PC-9 (cell line): Measurements from ENCODE around the gene EHD2. TPM values are rescaled to one million over a fixed set of nuclear protein-coding genes. Genes with fewer than 3 reads are reported as not detected.

Experiments used
- BruUV-seq: library from RNA; stranded (reverse); fragments of 400-500 nt; replicated peaks from 2 replicates; lab custom pipeline; 2021; lab: Mats Ljungman, UMichigan
- CTCF ChIA-PET: fragments of 300-600 bp; sonication (Branson Sonifier 250); formaldehyde crosslinking; loops from one replicate; lab custom pipeline; 2022; ENCODE audit warnings: antibody characterized with exemption; lab: Charles Lee
- POLR2A ChIA-PET: fragments of 300-600 bp; sonication (Branson Sonifier 250); formaldehyde crosslinking; loops from one replicate; lab custom pipeline; 2022; ENCODE audit warnings: antibody characterized with exemption; ENCODE audit not compliant: unreplicated experiment; lab: Charles Lee
- DNase-seq, 2 experiments: peaks; one replicate each; pipeline versions ENCODE4 v3.0.0 to v3.0.0-alpha.2; 2015 to 2022; ENCODE audit warnings: mixed read lengths in 1 of 2
- H2AFZ ChIP-seq: fragments of 200-600 bp; sonication (generic); 2 replicates; pipeline ENCODE4 v1.8.1; 2017; ENCODE audit warnings: antibody characterized with exemption
- H3F3A ChIP-seq: fragments of 200-600 bp; sonication (generic); 2 replicates; pipeline ENCODE4 v1.8.1; 2017; ENCODE audit warnings: antibody characterized with exemption, mild to moderate bottlenecking, low read depth; ENCODE audit not compliant: insufficient read depth
- H3K27ac ChIP-seq: fragments of 200-600 bp; sonication (generic); 2 replicates; pipeline ENCODE4 v1.6.1; 2016; ENCODE audit warnings: mixed run types
- H3K27me3 ChIP-seq: fragments of 200-600 bp; sonication (generic); 2 replicates; pipeline ENCODE4 v1.6.1; 2016; ENCODE audit warnings: low read depth, mixed run types; ENCODE audit not compliant: insufficient read depth
- H3K36me3 ChIP-seq: fragments of 200-600 bp; sonication (generic); 2 replicates; pipeline ENCODE4 v1.6.1; 2016; ENCODE audit warnings: low read depth, mixed run types
- H3K4me1 ChIP-seq: fragments of 200-600 bp; sonication (generic); replicated peaks from 2 replicates; pipeline ENCODE4 v1.6.1; 2016; ENCODE audit warnings: mixed run types; ENCODE audit not compliant: insufficient read depth
- H3K4me2 ChIP-seq: fragments of 200-600 bp; sonication (generic); 2 replicates; pipeline ENCODE4 v1.6.1; 2017; ENCODE audit warnings: mixed run types
- H3K4me3 ChIP-seq: fragments of 200-600 bp; sonication (generic); 2 replicates; pipeline ENCODE4 v1.6.1; 2016; ENCODE audit warnings: mixed run types
- H3K79me2 ChIP-seq: fragments of 200-600 bp; sonication (generic); 2 replicates; pipeline ENCODE4 v1.6.1; 2017; ENCODE audit warnings: low read depth, mixed run types
- H3K9me2 ChIP-seq: fragments of 200-600 bp; sonication (generic); 2 replicates; pipeline ENCODE4 v1.8.1; 2017; ENCODE audit warnings: mild to moderate bottlenecking; ENCODE audit not compliant: insufficient read depth
- H3K9me3 ChIP-seq: fragments of 200-600 bp; sonication (generic); 2 replicates; pipeline ENCODE4 v1.8.1; 2016; ENCODE audit warnings: low read depth; ENCODE audit not compliant: insufficient read depth
- H4K20me1 ChIP-seq: fragments of 200-600 bp; sonication (generic); 2 replicates; pipeline ENCODE4 v1.8.1; 2017; ENCODE audit not compliant: insufficient read depth
- EZH2 ChIP-seq: fragments of 200-600 bp; sonication (generic); IDR thresholded peaks from 2 replicates; pipeline ENCODE4 v1.8.0; 2017; ENCODE audit warnings: antibody characterized with exemption, low read depth
- intact Hi-C: fragments of 100-400 bp; cut with micrococcal nuclease; formaldehyde crosslinking; loops from one replicate; pipeline ENCODE4 v1.10.0; 2022; ENCODE audit not compliant: unreplicated experiment
- total RNA-seq: library from RNA; stranded (reverse); gene quantifications from 2 replicates; pipeline ENCODE4 v1.2.3, GENCODE V29; 2021
- TF ChIP-seq, protein P1 (sequence below): fragments of 200-600 bp; sonication (generic); conservative IDR thresholded peaks from 2 replicates; pipeline ENCODE4 v1.6.1; 2017; ENCODE audit warnings: mixed run types, antibody characterized with exemption, mild to moderate bottlenecking, moderate library complexity

Gene EHD2
- total RNA-seq, 1 experiment from 2014 or later = 25.6 TPM

DNA sequence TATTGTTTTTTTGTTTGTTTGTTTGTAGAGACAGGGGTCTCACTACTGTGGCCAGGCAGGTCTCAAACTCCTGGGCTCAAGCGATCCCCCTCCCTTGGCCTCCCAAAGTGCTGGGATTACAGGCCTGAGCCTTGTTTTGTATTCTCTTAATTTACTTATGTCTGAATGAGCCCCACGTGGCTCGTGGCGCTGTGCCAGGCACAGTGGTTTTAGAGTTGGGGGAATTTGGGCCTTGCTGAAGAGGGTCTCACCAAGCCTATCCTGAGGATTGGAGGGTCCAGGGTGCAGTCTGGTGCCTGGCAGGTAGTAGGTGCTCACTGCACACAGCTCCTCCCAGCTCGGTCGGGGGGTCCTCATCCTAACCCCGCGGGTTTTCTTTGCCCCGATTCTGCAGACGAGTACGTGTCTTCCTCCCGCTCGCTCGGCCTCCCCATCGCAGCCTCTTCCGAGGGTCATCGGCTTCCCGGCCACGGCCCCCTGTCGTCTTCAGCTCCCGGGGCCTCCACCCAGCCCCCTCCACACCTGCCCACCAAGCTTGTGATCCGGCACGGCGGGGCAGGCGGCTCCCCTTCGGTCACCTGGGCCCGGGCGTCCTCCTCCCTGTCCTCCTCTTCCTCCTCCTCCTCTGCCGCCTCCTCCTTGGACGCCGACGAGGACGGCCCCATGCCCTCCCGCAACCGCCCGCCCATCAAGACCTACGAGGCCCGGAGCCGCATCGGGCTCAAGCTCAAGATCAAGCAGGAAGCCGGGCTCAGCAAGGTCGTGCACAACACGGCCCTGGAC, 12.1 kb upstream of the EHD2 start:
- Histone ChIP-seq H3K4me3 (no peak overlapping the region), H3K27me3 (no peaks in the 10 kb centered on the region), H3F3A (peaks cover 28% of the 10 kb centered on the region; the same call in 1 of the 2 replicates), H3K4me2 (no peak overlapping the region), H3K79me2 (no peaks in the 10 kb centered on the region), H3K9me2 (no peaks in the 10 kb centered on the region), H3K4me1 (no peaks in the 10 kb centered on the region), H3K27ac (no peak overlapping the region), H4K20me1 (no peaks in the 10 kb centered on the region), H2AFZ (no peak overlapping the region), H3K36me3 (no peaks in the 10 kb centered on the region), H3K9me3 (no peaks in the 10 kb centered on the region)
- no peak for DNase-seq
- intact Hi-C loops = loop anchor here (10.0 kb wide), 1 partner anchor 416 kb away; no protein-coding TSS in a partner anchor
- ChIA-PET POLR2A (no interaction called here), CTCF (no interaction called here)
- TF ChIP-seq, protein P1, sequence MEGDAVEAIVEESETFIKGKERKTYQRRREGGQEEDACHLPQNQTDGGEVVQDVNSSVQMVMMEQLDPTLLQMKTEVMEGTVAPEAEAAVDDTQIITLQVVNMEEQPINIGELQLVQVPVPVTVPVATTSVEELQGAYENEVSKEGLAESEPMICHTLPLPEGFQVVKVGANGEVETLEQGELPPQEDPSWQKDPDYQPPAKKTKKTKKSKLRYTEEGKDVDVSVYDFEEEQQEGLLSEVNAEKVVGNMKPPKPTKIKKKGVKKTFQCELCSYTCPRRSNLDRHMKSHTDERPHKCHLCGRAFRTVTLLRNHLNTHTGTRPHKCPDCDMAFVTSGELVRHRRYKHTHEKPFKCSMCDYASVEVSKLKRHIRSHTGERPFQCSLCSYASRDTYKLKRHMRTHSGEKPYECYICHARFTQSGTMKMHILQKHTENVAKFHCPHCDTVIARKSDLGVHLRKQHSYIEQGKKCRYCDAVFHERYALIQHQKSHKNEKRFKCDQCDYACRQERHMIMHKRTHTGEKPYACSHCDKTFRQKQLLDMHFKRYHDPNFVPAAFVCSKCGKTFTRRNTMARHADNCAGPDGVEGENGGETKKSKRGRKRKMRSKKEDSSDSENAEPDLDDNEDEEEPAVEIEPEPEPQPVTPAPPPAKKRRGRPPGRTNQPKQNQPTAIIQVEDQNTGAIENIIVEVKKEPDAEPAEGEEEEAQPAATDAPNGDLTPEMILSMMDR = no peak
- TF ChIP-seq EZH2 = no peak
- BruUV-seq = no TSS peak

DNA sequence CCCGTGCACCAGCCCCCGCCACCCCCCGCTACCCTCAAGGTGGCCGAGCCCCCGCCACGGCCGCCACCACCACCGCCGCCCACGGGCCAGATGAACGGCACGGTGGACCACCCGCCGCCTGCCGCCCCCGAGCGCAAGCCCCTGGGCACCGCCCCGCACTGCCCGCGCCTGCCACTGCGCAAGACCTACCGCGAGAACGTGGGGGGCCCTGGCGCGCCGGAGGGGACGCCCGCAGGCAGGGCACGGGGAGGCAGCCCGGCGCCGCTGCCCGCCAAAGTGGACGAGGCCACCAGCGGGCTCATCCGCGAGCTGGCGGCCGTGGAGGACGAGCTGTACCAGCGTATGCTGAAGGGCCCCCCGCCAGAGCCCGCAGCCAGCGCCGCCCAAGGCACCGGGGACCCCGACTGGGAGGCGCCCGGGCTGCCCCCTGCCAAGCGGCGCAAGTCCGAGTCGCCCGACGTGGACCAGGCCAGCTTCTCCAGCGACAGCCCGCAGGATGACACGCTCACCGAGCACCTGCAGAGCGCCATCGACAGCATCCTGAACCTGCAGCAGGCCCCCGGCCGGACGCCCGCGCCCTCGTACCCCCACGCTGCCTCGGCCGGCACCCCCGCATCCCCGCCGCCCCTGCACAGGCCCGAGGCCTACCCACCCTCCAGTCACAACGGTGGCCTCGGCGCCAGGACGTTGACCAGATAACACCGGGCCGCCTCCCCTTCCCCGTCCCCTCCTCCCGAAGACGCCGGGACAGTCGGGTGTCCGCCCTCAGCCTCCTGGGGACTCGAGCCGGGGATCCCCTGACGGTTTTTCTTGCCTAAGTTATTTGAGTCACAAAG, 11.3 kb upstream of the EHD2 start:
- DNase-seq = no peak
- no peak overlapping the region for H3K4me3 ChIP-seq
- no peaks in the 10 kb centered on the region for H4K20me1 ChIP-seq
- no TSS peak for BruUV-seq
- ChIA-PET CTCF (no interaction called here), POLR2A (no interaction called here)
- no peaks in the 10 kb centered on the region for H3K27me3 ChIP-seq
- no peaks in the 10 kb centered on the region for H3K4me1 ChIP-seq
- H3K79me2 ChIP-seq = no peaks in the 10 kb centered on the region
- H2AFZ ChIP-seq = no peak overlapping the region
- H3K9me3 ChIP-seq = no peaks in the 10 kb centered on the region
- intact Hi-C loops = loop anchor here (10.0 kb wide), 1 partner anchor 417 kb away; no protein-coding TSS in a partner anchor
- peaks cover 34% of the 10 kb centered on the region for H3F3A ChIP-seq
- TF ChIP-seq, protein P1 = no peak
- TF ChIP-seq EZH2 = no peak
- H3K36me3 ChIP-seq = no peaks in the 10 kb centered on the region
- no peaks in the 10 kb centered on the region for H3K9me2 ChIP-seq
- no peak overlapping the region for H3K27ac ChIP-seq
- no peak overlapping the region for H3K4me2 ChIP-seq

DNA sequence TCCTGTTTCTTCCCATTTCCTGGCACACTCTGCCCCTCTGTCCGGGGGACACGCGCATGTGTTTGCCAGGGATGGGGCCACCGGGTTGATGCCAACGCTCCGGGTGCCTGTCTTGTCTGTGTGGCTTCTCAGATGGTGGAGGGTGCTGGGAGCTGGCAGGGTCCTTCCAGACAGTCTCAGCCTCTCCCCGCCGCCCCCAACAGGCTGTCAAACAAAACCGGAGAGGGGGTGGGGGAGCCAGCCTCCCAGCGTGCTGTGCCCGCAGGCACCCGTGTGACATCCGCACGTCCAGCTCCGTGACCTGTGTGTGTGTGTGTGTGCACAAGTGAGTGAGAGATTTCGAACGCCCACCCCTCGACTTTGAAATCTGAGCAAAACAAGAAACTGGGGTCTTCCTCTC, 10.6 kb upstream of the EHD2 start:
- ChIA-PET CTCF (interaction anchor here (0.6 kb wide), 1 partner anchor 173 kb away, joined by 4 read pairs; no protein-coding TSS in a partner anchor), POLR2A (no interaction called here)
- no peak overlapping the region for H3K27ac ChIP-seq
- no peak for DNase-seq
- no peak overlapping the region for H3K4me3 ChIP-seq
- H3K4me1 ChIP-seq = no peaks in the 10 kb centered on the region
- H3K79me2 ChIP-seq = no peaks in the 10 kb centered on the region
- peaks cover 29% of the 10 kb centered on the region for H3F3A ChIP-seq
- no peak overlapping the region for H3K4me2 ChIP-seq
- H3K27me3 ChIP-seq = no peaks in the 10 kb centered on the region
- intact Hi-C loops = loop anchor here (10.0 kb wide), 1 partner anchor 418 kb away; no protein-coding TSS in a partner anchor
- H4K20me1 ChIP-seq = no peaks in the 10 kb centered on the region
- H3K9me3 ChIP-seq = no peaks in the 10 kb centered on the region
- no TSS peak for BruUV-seq
- TF ChIP-seq EZH2 = no peak
- TF ChIP-seq, protein P1 = no peak
- no peak overlapping the region for H2AFZ ChIP-seq
- no peaks in the 10 kb centered on the region for H3K9me2 ChIP-seq
- H3K36me3 ChIP-seq = no peaks in the 10 kb centered on the region
